ENCODE data around the gene RSPO4.

RSPO4 gene

DNA sequence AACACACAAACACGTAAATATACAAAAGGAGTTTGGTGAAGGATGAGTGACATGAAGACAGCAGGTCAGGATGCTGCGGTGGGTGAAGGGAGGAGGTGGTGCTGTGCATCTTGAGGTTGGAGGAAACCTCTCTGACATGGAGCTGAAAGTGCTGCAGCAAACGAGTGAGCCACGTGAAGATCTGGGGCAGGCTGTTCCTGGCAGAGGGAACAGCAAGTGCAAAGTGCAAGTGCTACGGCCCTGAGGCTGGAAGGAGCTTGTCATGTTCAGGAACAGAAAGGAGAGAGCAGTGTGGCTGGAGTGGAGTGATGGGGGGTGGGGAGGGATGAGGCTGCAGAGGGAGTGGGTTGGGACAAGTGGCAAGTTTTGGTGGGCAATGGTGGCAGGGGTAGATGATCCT, 61.2 kb downstream of the RSPO4 start:
- DNase-seq: no peak

DNA sequence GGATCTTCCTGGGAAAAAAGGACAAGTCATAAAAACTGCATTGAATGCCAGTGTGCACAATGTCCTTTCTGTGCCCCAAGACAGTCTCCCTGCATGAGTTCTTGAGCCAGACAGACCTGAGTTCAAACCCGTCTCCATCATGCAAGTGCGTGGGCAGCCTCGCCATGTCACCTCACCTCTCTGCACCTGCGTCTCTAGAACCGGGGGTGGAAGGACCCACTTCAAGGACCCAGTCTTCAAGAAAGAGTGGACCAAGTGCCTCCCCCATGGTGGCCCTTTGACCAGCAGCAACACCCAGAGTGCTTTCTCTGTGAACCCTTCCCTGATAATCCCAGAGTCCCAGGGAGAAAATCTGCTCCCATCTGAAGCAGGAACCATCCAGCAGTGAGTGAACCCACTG, 62.5 kb downstream of the RSPO4 start:
- no peak for DNase-seq

DNA sequence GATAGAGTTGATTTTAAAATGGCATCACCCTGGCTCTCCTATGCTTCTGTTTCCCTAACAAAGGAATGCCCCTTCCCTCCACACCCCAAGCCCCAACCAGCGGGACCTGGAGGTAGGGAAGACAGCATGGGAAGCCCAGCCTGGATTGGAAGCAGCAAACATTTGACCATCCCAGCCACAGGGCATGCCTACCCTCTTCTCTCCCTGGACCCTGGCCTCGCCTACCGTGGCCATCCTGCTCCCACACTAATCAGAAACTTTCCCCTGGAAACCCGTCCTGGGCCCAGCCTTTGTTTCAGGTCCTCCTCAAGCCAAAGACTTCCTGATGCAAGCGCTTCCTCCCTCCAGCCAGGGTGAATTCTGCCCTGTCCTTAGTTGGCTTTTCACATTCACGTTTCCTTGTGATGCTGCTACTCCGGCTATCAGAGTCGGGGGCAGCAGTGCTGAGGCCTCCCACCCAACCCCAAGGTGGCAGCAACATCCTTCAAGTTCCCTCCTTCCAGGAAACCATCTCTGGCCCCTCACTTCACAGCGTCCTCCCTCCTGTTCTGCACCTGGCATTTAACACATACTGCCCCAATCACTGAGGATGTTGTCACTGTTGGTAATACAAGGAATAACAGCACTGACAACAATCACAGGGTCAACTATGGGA, 67.8 kb downstream of the RSPO4 start:
- DNase-seq: no peak

DNA sequence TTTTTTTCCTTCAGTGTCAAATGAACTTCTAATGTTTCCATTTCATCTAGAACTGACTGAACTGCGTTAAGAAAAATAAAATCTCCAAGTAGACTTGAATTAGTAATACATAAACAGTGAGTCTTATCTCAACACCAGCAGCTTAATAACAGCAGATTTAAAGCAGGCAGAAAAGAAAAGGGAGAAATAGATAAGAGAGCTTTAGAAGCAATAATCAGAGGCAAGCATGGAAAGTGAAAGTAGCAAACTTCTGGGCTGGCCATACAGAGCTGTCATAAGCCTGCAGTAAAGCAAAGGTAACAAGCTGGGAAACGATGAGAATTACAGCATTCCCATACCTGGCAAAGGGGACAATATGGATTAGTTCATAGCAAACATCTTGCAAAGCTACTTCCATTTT, 69.1 kb downstream of the RSPO4 start:
- DNase-seq: no peak

DNA sequence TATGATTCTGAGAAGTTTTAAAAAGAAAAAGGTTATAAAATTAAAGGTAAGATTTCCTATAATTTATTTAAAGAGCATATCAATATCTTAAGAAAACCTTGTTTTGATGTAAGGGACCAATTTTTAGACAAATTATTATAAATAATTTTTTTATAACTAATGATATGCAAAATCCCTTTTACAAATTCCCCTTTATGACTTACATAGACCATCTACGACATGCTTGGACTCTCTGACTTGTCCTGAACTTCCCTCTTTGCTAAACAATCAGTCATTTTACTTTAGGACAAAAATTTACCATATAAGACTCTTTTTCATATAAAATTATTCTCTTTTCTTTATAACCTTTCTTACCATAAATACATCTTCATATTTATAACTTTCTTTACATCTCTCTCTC, 70.7 kb downstream of the RSPO4 start:
- no peak for DNase-seq

DNA sequence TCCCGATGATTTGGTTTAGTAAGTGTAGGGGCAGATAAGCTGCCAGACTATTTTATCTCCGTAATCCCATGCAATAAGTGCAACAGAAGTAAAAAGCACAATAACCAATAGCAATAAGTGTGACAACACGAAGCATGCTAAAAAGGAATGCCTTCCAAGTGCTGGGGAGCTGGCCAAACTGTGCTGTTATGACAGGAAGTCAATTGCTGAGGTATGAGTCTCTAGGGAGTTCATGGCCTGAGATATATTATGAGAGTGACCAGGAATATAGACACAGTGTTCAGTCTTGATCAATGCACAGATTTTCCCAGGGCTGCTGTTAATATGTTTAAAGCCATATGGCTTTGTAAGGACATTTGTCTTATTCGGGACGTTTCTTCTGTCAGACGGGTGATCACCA, 75.4 kb downstream of the RSPO4 start:
- no peak for DNase-seq

DNA sequence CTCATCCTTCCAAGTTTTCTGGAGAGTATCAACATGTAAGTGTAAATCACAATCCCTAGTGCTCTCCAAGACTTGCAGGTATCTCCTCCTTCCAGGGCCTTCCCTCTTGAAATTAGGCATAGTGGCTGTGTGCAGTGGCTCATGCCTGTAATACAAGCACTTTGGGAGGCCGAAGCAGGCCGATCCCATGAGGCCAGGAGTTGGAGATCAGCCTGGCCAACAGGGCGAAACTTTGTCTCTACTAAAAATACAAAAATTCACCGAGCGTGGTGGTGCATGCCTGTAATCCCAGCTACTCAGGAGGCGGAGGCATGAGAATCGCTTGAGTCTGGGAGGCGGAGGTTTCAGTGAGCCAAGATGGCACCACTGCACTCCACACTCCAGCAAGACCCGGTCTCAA, 76.6 kb downstream of the RSPO4 start:
- DNase-seq: no peak

DNA sequence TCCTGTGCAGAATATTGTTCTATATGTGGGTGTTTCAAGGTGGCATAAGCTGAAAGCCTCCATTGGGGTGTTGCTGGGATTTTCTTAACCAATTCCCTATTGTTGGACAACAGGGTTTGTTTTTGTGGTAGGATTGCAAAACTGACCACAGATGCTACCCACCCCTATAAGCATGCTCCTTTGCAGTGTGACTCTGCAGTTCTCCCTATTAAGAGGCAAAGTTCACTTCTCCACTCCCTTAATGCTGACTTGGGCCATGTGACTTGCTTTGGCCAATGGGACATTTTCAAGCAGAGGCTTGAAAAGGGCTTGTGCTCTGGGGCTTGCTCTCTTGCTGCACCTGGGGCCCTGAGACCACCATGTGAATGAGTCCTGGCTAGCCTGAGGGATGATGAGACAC, 77.5 kb downstream of the RSPO4 start:
- DNase-seq: no peak

DNA sequence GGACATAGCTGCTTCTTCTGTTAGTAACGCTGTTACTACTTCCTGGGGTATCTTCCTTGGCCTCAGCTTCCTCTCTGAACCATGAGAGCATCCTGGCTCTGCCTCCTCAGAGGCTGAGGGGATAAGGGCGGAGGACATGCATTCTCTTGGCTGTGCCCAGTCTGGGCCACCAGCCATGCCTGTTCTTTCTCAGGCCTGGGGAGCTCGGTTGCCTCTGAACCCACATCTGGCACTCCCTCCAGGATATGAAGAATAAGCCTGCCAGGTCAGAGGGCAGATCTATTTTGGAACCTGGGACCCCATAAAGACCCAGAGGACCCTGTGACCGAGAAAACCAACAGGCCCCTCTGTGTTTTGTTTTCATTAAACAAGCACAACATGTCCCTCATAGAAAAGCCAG, 79.3 kb downstream of the RSPO4 start:
- DNase-seq: no peak

DNA sequence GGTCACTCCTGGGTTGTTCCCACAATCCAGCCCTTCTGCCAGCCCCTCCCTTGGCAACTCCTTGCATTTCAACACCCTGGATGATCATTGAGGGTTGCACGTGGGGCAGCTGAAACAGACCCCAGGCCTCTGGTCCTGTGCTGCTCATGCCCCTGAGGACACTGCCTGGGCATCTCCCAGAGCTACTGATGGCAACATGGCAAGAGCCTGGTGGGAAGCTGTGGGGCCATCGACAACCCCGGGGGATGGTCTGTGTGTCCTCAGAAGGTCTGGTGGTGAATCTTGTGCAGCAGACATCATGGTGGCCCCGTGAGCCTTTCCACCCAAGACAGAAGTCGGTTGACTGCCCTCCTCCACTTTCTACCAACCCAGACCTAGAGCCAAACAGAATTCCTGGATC, 81.0 kb downstream of the RSPO4 start:
- DNase-seq: no peak

DNA sequence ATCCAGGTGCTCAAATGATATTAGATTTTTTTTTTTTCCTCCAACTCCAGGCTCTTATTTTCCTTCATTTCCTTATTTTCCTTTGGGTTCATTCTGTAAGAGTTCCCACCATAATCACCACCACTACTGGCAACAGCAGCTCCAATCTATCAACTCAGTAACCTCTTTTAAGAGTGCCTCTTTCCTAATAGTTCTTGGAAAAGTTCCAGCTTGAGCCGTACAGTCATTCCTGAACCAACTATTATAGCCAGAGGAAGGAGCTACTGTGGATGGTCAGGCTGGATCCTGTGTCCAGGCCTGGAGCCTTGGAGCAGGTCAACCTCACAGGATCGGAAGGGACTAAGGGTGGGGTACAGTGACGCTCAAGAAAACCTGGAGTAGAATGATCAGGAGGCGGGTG, 81.8 kb downstream of the RSPO4 start:
- DNase-seq: no peak

DNA sequence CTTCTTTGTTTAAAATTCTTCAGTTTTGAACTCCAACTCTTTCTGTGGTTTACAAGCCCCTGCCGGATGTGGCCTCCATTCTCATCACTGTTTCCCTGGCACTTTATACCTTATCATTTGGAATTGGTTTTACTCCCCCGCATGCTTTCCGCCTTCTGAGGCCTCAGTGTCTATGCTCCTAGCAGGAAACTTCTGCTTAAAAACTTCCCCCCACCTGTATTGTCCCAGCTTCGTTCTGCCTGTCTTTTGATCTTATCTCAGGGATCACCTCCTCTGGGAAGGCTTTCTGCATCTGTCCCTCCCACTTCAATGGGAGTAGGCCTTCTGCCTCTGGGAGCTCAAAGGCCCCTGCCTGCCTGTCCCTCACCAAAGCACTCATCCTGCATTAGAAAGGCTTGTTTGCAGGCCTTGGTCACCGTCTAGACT, 82.6 kb downstream of the RSPO4 start:
- DNase-seq: no peak

DNA sequence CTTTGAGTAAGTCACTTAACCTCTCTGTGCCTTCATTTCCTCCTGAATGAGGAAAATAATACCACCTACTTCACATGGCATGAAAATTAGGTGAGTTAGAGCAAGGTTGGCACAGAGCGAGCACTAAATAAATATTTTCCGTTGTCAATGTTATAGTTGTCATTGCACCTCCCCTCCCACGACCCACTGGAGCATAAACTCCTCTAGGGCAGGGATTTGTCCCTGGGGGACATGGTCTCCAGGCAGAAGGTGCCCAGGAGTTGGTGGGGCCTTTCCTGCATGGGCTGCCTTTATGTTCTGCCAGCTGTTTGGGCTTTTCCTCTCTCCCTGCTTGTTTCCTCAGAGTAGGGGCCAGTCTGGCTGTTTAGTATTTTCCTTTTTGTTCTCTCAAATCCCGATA, 84.7 kb downstream of the RSPO4 start:
- no peak for DNase-seq

DNA sequence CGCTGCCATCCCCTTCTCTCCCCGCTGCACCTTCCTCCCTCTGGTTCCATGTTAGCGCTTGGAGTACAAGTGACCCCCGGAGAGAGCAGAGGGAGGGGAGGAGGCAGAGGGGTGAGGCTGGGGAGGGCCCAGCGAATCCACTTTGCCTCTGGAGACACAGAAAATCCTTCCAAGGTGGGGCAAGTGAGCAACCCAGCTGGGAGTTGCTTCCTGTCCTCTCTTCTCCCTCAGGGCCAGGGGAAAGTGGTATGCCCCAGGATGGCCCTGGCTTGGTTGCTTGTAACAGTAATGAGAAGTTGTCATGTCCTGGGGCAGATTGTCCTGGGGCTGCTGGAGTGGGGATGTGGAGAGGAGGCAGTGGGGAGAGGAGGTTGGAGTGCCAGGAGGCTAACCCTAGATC, 85.3 kb downstream of the RSPO4 start:
- no peak for DNase-seq

DNA sequence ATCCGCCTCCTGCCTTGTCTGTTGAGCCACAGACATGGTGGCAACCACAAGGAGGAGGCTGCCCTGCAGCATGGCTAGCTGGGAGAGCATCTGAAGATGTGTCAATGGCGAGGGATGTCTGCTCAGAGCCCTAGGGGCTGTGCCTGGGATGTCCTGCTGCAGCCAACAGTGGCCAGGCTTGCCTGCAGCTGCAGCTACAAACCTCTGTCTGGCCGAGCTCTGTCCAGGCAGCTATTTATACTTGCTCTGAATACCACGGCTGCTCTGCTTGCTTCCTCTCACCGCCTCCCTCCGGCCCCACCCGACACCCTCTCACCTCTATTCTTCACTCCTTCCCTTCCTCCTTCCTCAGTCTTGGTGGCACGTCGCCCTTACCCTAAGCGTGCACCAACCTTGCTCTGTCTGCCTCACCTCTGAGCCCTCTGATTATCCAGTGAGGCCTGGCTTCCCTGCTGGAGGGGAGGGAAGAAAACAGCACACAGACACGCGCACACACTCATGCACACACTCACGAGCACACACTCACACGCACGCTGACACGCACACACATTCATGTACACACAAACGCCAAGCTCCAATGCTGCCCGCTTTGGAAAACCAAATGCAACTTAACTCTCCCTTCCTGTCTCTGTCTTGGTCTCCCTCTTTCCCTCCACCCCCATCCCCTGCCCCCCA, 85.8 kb downstream of the RSPO4 start, which contains the start of gene ANGPT4:
Gene ANGPT4 (minus strand): TSS at position 210 of the 675 bp plus-strand sequence. CDS start 120 bp downstream, at position 90.
- DNase-seq: no peak

DNA sequence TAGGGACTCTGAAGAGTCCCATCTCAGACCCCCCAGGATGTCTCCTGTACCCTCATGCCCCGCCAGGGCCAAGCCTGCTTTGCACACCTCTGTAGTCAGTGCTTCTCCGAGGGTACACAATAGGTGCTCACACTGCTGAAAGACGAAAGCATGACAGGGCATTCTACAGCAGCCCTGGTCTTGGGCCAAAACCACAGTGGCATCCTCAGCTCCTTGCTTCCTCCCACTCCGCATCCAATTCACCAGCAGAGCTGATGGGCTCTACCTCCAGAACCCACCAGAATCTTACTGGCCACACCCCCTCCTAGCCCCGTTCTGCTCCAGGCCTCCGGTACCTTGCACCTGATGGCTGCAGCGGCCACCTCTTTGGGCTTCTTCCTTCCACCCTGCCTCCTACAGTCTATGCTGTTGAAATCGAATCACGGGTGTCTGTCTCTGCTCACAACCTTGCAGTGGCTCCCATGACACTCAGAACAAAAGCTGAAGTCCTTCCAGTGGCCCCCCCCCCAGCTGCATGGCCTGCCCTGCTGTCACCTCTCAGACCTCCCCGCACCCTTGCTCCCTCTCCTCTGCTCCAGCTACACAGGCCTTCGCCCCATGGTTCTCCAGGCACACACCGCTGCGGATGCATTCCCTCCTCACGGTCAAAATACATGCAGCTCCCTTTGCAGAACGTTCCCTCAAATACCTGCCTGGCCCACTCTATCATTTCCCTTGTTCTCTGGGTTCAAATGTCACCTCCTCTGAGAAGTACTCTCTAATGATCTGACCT, 87.2 kb downstream of the RSPO4 start:
- no peak for DNase-seq

DNA sequence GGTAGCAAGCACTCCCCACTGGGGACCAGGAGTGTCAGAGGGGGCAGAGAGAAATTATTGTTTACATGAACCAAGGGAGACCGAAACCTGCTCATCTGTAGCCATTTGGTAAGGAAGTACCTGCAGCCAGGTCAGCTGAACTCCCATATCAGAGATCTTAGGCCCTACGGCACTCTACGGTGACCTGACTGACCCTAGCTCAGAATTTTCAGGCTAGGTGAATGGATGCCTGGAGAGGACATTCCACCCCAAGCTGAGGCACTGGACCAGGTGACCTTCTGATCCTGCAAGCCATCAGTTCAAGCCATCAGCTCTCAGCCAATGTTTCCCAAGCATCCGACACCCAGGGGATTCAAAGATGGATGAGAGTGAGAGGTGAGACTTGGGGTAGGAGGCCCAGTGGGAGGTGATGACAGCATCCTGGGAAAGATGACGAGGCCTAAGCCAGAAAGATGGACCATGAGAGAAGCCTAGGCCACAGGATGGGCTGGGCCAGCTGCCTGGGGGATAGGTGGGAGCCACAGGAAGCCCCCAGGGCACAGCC, 88.7 kb downstream of the RSPO4 start:
- no peak for DNase-seq

DNA sequence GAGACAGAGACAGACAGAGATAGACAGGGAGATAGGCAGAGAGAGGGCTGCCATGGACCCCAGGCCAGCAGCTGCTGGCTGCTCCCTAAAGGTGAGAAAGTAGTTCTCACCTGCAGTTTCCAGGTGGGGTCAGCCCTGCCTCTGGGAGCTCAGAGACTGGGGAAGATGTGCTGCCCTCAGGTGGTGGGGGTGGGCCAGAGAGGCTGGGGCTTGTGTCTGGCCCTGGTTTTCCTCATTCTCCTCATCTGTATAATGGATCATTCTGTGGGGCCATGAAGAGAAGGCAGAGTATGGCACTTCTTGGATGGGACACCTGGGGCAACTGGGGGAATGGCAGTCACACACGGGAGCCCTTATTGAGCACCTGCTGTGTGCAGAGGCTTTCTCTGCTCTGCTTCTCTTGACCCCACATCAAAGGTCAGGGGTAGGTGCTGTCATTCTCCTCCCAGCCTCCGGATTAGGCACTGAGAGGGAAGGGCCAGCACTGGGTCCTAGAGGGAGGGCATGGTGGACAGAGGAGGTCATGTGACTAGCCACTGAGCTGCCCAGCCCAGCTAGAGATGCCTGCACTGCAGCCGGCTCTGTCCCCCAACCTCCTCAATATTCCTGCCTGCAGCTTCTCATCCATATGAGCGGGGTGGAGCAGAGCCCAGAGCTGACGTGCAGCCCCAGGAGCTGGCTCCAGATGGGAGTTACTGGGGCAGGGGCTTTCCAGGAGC, 90.1 kb downstream of the RSPO4 start:
- DNase-seq: no peak

DNA sequence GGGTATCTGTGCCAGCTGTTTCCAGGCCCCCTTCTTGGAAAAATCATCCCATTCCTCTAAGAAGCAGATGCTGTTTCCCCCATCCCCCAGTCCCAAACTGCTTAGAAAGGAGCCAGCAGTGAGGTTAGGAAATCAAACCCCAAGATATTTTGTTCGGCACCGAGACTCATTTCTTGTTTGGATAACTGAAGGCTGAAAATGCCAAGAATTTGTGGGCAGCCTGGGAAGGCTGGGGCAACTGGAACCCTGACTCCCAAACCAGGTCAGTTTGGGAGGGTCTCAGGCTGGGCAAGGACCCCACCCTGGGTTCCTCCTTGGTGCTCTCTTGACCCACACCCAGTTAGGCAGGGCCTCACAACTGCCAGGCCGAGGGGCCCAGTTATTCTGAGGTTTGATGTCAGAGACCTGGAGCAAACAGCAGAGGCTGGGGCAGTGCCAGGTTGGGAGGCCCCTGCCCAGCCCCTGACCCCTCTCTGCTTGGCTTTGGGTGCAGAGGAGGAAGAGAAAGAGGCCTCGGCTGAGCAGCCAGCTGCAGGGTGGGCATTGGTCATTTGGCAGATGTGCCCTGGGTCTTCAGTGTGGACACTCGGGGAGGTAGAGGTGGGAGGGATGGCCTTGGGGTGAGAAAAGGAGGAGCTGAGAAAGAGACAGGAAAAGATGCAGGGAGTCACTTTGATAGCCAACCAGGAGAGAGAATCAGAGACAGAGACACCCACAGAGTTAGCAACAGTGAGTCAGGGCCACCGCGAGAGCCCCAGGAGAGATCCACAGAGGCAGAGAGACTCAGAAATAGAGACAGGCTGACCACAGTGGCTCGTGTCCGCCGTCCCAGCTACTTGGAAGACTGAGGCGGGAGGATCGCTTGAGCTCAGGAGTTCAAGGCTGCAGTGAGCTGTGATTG, 91.0 kb downstream of the RSPO4 start:
- no peak for DNase-seq

DNA sequence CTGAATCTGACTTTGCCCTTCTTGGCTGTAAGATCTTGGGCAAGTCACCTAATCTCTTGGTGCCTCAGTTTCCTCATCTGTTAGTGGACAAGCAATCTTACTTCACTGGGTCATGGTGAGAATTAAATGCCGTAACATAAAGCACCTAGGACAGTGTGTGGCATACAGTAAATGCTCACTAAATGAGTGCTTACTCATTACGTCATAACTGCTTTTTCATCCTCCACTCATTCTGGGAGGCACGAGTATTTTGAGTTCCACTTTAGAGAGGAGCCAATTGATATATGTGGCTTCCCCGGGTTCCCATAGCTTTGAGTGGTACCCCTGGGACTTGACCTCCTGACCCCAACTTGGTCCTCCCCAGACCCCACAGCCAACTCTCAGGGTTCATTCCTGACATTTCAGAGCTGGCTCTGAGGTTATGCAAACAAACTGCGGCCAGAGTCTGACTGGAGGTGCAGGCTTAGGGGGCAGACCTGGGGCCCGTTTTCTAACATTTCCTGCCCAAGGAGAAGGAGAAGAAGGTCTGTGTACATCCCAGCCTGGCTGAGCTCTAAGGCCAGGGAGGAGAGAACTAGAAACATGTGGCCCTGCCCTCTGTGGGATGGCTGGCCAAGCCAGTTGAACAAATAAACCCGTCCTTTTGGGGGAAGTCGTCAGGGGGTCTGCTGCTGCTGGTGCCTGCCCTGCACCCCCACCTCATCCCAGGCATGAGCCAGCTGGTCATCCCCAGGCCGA, 91.8 kb downstream of the RSPO4 start:
- DNase-seq: no peak

DNA sequence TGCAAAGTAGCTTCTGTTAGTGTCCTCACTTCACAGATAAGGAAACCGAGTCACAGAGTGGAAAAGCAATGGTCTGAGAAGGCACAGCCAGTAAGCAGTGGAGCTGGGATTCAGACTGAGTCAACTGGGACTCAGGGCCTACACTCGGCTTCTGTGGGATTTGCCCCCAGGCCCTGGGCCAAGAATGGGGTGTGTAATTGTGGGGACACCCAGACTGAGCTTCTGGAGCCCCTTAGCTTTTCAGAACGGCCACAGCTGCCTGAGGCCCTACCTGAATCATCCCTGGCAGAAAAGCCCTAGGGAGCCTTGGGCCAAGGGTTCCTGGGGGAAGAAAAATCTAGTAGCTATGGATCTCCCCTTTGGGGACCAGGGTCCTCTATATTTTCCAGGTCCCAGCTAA, 92.5 kb downstream of the RSPO4 start:
- no peak for DNase-seq
